HG03520 (cell line): ENCODE measurements around the gene CLHC1.

Source experiments
- ATAC-seq: cut with Tn5 transposase; IDR thresholded peaks from one replicate; pipeline ENCODE4 v1.9.1; 2021; ENCODE audit warnings: mild to moderate bottlenecking, moderate library complexity; ENCODE audit not compliant: unreplicated experiment

CLHC1 gene

GRCh38 chr2:55169915-55170314, 62.2 kb downstream of the CLHC1 start:
- no peak for ATAC-seq

GRCh38 chr2:55169359-55169758, 62.7 kb downstream of the CLHC1 start:
- no peak for ATAC-seq

- ATAC-seq = no peak
Measured at GRCh38 chr2:55168221-55169154, 63.6 kb downstream of the CLHC1 start.

GRCh38 chr2:55165626-55166025, 66.5 kb downstream of the CLHC1 start:
- ATAC-seq = no peak

GRCh38 chr2:55164534-55165480, 67.3 kb downstream of the CLHC1 start:
- no peak for ATAC-seq

GRCh38 chr2:55163941-55164390, 68.1 kb downstream of the CLHC1 start:
- no peak for ATAC-seq

- no peak for ATAC-seq
Measured at GRCh38 chr2:55163274-55163721, 68.8 kb downstream of the CLHC1 start.

GRCh38 chr2:55162284-55163006, 69.6 kb downstream of the CLHC1 start:
- ATAC-seq = no peak

- no peak for ATAC-seq
Measured at GRCh38 chr2:55161295-55162210, 70.5 kb downstream of the CLHC1 start.

- ATAC-seq = no peak
Measured at GRCh38 chr2:55160422-55160821, 71.7 kb downstream of the CLHC1 start.

GRCh38 chr2:55159752-55160151, 72.3 kb downstream of the CLHC1 start:
- ATAC-seq = no peak

GRCh38 chr2:55159037-55159651, 72.9 kb downstream of the CLHC1 start:
- no peak for ATAC-seq

GRCh38 chr2:55158111-55158814, 73.8 kb downstream of the CLHC1 start:
- ATAC-seq = no peak

- ATAC-seq = no peak
Measured at GRCh38 chr2:55157474-55157884, 74.6 kb downstream of the CLHC1 start.

- no peak for ATAC-seq
Measured at GRCh38 chr2:55156984-55157383, 75.1 kb downstream of the CLHC1 start.

GRCh38 chr2:55156326-55156725, 75.8 kb downstream of the CLHC1 start:
- ATAC-seq = no peak

- no peak for ATAC-seq
Measured at GRCh38 chr2:55155764-55156281, 76.3 kb downstream of the CLHC1 start.

- ATAC-seq = no peak
Measured at GRCh38 chr2:55155206-55155605, 76.9 kb downstream of the CLHC1 start.
